Putamen (tissue), 1 donor: ENCODE results near the gene RPA3.

Experiments
- DNase-seq: peaks from one replicate; pipeline ENCODE4 v3.0.0-alpha.2; 2016; ENCODE audit warnings: low spot score

The RPA3 gene

DNA sequence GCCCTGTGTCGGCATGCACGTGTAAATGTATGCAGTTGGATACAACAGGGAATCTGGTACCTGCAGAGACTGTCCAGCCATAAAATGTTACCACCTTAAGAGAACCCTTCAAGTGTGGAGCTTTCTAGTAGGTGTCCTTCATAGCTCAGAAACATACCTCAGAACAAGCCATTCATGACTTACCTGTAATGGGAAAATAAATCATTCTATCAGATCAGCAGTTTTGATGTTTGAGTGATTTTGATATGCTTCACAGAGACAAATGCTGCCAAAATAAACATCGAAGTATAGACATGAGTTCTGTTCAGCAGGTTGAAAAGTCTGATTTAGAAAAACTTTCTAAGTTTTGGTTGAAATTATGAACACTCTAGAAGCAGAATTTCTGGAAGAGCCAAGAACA, 111.4 kb downstream of the RPA3 start:
- DNase-seq = no peak

- DNase-seq = no peak
Measured at GRCh38 chr7:7596176-7596575, 122.2 kb downstream of the RPA3 start.

DNA sequence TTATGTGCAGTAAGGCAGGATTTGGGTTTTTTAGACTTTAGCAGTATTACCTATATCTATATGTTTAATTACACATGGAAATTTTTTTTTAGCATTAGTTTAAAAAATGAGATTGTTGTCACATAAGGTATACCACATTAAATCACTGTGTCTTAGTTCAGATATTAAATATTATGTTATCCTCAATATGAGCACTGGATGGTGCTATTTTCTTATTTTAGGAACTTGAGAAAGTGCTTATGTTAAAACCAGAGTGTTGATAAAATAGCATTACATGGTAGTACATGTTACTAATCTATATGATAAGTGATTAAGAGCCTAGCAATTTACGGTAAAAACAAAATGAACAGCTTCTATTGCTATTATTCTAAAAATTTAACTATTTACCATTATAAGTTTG, 123.0 kb downstream of the RPA3 start:
- no peak for DNase-seq
